ENCODE measurements around the gene PPP1R13L.

Gene PPP1R13L

DNA sequence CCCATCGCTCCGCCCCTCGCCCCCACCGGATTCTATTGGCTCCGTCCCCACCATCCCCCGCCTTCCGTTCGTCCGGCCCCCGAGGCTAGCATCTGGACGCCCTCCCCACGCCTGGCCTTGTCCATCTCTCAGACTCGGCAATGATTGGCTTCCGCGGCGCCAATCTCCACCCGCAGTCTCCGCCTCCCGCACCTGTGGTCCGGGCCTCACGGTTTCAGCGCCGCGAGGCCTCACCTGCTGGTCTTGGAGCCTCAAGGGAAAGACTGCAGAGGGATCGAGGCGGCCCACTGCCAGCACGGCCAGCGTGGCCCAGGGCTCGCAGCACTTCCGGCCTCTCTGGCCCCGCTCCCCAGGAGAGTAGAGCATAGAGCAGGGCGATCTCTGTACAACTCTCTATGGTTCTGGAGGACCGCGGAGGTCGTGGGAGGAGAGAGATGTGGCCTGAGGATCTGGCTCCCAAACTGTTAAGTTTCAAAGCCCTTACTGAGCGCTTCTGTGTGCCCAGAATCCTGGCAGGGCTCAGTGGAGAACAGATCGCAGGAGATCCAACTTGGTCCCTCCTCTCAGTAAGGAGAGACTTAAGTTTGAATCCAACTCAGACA is 18.8 kb upstream of the PPP1R13L start, which contains the start of gene ERCC1 (continued):
- TF ChIP-seq, protein P1, sequence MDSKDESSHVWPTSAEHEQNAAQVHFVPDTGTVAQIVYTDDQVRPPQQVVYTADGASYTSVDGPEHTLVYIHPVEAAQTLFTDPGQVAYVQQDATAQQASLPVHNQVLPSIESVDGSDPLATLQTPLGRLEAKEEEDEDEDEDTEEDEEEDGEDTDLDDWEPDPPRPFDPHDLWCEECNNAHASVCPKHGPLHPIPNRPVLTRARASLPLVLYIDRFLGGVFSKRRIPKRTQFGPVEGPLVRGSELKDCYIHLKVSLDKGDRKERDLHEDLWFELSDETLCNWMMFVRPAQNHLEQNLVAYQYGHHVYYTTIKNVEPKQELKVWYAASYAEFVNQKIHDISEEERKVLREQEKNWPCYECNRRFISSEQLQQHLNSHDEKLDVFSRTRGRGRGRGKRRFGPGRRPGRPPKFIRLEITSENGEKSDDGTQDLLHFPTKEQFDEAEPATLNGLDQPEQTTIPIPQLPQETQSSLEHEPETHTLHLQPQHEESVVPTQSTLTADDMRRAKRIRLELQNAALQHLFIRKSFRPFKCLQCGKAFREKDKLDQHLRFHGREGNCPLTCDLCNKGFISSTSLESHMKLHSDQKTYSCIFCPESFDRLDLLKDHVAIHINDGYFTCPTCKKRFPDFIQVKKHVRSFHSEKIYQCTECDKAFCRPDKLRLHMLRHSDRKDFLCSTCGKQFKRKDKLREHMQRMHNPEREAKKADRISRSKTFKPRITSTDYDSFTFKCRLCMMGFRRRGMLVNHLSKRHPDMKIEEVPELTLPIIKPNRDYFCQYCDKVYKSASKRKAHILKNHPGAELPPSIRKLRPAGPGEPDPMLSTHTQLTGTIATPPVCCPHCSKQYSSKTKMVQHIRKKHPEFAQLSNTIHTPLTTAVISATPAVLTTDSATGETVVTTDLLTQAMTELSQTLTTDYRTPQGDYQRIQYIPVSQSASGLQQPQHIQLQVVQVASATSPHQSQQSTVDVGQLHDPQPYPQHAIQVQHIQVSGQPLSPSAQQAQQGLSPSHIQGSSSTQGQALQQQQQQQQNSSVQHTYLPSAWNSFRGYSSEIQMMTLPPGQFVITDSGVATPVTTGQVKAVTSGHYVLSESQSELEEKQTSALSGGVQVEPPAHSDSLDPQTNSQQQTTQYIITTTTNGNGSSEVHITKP (tag by site-specific recombination; IDR thresholded peaks at IDR 0.05) = peak; percentile 80
- TF ChIP-seq ZNF660 (tag by site-specific recombination; IDR thresholded peaks at IDR 0.05) = peak; percentile 77
- TF ChIP-seq ZFP69B (tag by site-specific recombination; IDR thresholded peaks at IDR 0.05) = no peak
- TF ChIP-seq, protein P2, sequence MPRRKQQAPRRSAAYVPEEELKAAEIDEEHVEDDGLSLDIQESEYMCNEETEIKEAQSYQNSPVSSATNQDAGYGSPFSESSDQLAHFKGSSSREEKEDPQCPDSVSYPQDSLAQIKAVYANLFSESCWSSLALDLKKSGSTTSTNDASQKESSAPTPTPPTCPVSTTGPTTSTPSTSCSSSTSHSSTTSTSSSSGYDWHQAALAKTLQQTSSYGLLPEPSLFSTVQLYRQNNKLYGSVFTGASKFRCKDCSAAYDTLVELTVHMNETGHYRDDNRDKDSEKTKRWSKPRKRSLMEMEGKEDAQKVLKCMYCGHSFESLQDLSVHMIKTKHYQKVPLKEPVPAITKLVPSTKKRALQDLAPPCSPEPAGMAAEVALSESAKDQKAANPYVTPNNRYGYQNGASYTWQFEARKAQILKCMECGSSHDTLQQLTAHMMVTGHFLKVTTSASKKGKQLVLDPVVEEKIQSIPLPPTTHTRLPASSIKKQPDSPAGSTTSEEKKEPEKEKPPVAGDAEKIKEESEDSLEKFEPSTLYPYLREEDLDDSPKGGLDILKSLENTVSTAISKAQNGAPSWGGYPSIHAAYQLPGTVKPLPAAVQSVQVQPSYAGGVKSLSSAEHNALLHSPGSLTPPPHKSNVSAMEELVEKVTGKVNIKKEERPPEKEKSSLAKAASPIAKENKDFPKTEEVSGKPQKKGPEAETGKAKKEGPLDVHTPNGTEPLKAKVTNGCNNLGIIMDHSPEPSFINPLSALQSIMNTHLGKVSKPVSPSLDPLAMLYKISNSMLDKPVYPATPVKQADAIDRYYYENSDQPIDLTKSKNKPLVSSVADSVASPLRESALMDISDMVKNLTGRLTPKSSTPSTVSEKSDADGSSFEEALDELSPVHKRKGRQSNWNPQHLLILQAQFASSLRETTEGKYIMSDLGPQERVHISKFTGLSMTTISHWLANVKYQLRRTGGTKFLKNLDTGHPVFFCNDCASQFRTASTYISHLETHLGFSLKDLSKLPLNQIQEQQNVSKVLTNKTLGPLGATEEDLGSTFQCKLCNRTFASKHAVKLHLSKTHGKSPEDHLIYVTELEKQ (tag by site-specific recombination; IDR thresholded peaks at IDR 0.05; ENCODE audit: borderline replicate concordance) = peak; percentile 22; the same call in 1 of the 2 replicates
- no peak for TF ChIP-seq ZNF404 (tag by site-specific recombination; IDR thresholded peaks at IDR 0.05)
- peak; percentile 75; the same call in 1 of the 2 replicates for TF ChIP-seq ZNF610 (tag by site-specific recombination; IDR thresholded peaks at IDR 0.05; ENCODE audit: borderline replicate concordance)
- TF ChIP-seq ZNF341 (tag by site-specific recombination; IDR thresholded peaks at IDR 0.05; ENCODE audit: low read depth) = peak; percentile 87
- TF ChIP-seq, protein P3, sequence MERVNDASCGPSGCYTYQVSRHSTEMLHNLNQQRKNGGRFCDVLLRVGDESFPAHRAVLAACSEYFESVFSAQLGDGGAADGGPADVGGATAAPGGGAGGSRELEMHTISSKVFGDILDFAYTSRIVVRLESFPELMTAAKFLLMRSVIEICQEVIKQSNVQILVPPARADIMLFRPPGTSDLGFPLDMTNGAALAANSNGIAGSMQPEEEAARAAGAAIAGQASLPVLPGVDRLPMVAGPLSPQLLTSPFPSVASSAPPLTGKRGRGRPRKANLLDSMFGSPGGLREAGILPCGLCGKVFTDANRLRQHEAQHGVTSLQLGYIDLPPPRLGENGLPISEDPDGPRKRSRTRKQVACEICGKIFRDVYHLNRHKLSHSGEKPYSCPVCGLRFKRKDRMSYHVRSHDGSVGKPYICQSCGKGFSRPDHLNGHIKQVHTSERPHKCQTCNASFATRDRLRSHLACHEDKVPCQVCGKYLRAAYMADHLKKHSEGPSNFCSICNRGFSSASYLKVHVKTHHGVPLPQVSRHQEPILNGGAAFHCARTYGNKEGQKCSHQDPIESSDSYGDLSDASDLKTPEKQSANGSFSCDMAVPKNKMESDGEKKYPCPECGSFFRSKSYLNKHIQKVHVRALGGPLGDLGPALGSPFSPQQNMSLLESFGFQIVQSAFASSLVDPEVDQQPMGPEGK (tag by site-specific recombination; IDR thresholded peaks at IDR 0.05) = peak; percentile 92
- TF ChIP-seq ZBTB20 (tag by site-specific recombination; IDR thresholded peaks at IDR 0.05) = no peak
- TF ChIP-seq ZNF2 (tag by site-specific recombination; IDR thresholded peaks at IDR 0.05) = peak; percentile 67; the same call in 1 of the 2 replicates
- TF ChIP-seq, protein P4, sequence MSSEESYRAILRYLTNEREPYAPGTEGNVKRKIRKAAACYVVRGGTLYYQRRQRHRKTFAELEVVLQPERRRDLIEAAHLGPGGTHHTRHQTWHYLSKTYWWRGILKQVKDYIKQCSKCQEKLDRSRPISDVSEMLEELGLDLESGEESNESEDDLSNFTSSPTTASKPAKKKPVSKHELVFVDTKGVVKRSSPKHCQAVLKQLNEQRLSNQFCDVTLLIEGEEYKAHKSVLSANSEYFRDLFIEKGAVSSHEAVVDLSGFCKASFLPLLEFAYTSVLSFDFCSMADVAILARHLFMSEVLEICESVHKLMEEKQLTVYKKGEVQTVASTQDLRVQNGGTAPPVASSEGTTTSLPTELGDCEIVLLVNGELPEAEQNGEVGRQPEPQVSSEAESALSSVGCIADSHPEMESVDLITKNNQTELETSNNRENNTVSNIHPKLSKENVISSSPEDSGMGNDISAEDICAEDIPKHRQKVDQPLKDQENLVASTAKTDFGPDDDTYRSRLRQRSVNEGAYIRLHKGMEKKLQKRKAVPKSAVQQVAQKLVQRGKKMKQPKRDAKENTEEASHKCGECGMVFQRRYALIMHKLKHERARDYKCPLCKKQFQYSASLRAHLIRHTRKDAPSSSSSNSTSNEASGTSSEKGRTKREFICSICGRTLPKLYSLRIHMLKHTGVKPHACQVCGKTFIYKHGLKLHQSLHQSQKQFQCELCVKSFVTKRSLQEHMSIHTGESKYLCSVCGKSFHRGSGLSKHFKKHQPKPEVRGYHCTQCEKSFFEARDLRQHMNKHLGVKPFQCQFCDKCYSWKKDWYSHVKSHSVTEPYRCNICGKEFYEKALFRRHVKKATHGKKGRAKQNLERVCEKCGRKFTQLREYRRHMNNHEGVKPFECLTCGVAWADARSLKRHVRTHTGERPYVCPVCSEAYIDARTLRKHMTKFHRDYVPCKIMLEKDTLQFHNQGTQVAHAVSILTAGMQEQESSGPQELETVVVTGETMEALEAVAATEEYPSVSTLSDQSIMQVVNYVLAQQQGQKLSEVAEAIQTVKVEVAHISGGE (tag by site-specific recombination; conservative IDR thresholded peaks at IDR 0.05; ENCODE audit: low read depth) = peak; percentile 90
- peak; percentile 64 for TF ChIP-seq ZIC2 (tag by site-specific recombination; IDR thresholded peaks at IDR 0.05)
- peak; percentile 35; the same call in 1 of the 2 replicates for TF ChIP-seq ZNF423 (tag by site-specific recombination; IDR thresholded peaks at IDR 0.05)
- TF ChIP-seq, protein P5, sequence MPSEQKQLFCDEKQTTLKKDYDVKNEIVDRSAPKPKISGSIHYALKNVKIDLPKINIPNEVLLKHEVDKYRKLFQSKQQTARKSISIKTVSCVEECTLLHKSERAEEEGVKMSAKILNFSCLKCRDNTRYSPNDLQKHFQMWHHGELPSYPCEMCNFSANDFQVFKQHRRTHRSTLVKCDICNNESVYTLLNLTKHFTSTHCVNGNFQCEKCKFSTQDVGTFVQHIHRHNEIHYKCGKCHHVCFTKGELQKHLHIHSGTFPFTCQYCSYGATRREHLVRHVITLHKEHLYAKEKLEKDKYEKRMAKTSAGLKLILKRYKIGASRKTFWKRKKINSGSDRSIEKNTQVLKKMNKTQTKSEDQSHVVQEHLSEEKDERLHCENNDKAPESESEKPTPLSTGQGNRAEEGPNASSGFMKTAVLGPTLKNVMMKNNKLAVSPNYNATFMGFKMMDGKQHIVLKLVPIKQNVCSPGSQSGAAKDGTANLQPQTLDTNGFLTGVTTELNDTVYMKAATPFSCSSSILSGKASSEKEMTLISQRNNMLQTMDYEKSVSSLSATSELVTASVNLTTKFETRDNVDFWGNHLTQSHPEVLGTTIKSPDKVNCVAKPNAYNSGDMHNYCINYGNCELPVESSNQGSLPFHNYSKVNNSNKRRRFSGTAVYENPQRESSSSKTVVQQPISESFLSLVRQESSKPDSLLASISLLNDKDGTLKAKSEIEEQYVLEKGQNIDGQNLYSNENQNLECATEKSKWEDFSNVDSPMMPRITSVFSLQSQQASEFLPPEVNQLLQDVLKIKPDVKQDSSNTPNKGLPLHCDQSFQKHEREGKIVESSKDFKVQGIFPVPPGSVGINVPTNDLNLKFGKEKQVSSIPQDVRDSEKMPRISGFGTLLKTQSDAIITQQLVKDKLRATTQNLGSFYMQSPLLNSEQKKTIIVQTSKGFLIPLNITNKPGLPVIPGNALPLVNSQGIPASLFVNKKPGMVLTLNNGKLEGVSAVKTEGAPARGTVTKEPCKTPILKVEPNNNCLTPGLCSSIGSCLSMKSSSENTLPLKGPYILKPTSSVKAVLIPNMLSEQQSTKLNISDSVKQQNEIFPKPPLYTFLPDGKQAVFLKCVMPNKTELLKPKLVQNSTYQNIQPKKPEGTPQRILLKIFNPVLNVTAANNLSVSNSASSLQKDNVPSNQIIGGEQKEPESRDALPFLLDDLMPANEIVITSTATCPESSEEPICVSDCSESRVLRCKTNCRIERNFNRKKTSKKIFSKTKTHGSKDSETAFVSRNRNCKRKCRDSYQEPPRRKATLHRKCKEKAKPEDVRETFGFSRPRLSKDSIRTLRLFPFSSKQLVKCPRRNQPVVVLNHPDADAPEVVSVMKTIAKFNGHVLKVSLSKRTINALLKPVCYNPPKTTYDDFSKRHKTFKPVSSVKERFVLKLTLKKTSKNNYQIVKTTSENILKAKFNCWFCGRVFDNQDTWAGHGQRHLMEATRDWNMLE (tag by site-specific recombination; conservative IDR thresholded peaks at IDR 0.05; ENCODE audit: low read depth) = peak; percentile 59
- TF ChIP-seq, protein P6, sequence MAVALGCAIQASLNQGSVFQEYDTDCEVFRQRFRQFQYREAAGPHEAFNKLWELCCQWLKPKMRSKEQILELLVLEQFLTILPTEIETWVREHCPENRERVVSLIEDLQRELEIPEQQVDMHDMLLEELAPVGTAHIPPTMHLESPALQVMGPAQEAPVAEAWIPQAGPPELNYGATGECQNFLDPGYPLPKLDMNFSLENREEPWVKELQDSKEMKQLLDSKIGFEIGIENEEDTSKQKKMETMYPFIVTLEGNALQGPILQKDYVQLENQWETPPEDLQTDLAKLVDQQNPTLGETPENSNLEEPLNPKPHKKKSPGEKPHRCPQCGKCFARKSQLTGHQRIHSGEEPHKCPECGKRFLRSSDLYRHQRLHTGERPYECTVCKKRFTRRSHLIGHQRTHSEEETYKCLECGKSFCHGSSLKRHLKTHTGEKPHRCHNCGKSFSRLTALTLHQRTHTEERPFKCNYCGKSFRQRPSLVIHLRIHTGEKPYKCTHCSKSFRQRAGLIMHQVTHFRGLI (tag by site-specific recombination; IDR thresholded peaks at IDR 0.05) = peak; percentile 53
- peak; percentile 53; the same call in 1 of the 2 replicates for TF ChIP-seq ZSCAN30 (tag by site-specific recombination; IDR thresholded peaks at IDR 0.05)
- peak; percentile 99 for TF ChIP-seq SCRT2 (tag by site-specific recombination; IDR thresholded peaks at IDR 0.05)
- no peak for TF ChIP-seq ZNF514 (tag by site-specific recombination; IDR thresholded peaks at IDR 0.05)
- no peak for TF ChIP-seq GLI2 (tag by site-specific recombination; IDR thresholded peaks at IDR 0.05; ENCODE audit: borderline replicate concordance, low read depth)

Data from HEK293 (cell line).